ENCODE measurements around the gene PADI4. TPM values are rescaled to one million over a fixed set of nuclear protein-coding genes. Genes with fewer than 3 reads are reported as not detected.

PADI4 gene
- total RNA-seq, 1 experiment from 2014 or later, result not detected

Small RNA genes within 50 kb of the gene (small RNA-seq; reads per million reads assigned to genes)
- not detected for gene MIR3972

Other genes with a start within 250 kb of the PADI4 start
- not detected in 2 replicates for gene PADI2, start 188.7 kb upstream of the PADI4 start, total RNA-seq (2014; rRNA removed; shearing (Covaris generic); ENCODE audit: low replicate concordance)
- gene PADI1, start 103.1 kb upstream of the PADI4 start, total RNA-seq (2014; rRNA removed; shearing (Covaris generic); ENCODE audit: low replicate concordance), result not detected in 2 replicates
- not detected in 2 replicates for gene PADI3, start 59.1 kb upstream of the PADI4 start, total RNA-seq (2014; rRNA removed; shearing (Covaris generic); ENCODE audit: low replicate concordance)
- not detected in 2 replicates for gene PADI6, start 64.0 kb downstream of the PADI4 start, total RNA-seq (2014; rRNA removed; shearing (Covaris generic); ENCODE audit: low replicate concordance)
- gene RCC2, start 131.5 kb downstream of the PADI4 start, total RNA-seq (2014; rRNA removed; shearing (Covaris generic); ENCODE audit: low replicate concordance), result 84.2 and 94.5 TPM in 2 replicates
- not detected in 2 replicates for gene ARHGEF10L, start 231.5 kb downstream of the PADI4 start, total RNA-seq (2014; rRNA removed; shearing (Covaris generic); ENCODE audit: low replicate concordance)